Activated CD8-positive, alpha-beta memory T cell treated with anti-CD3 and anti-CD28 coated beads for 48 hours (primary cell): Measurements from ENCODE around the gene PM20D1.

Source experiments
- DNase-seq, 3 experiments: peaks; one replicate each; pipeline ENCODE4 v3.0.0-alpha.2; 2020; ENCODE audit warnings: low read depth in 2 of 3, low spot score in 2 of 3

PM20D1 gene

DNA sequence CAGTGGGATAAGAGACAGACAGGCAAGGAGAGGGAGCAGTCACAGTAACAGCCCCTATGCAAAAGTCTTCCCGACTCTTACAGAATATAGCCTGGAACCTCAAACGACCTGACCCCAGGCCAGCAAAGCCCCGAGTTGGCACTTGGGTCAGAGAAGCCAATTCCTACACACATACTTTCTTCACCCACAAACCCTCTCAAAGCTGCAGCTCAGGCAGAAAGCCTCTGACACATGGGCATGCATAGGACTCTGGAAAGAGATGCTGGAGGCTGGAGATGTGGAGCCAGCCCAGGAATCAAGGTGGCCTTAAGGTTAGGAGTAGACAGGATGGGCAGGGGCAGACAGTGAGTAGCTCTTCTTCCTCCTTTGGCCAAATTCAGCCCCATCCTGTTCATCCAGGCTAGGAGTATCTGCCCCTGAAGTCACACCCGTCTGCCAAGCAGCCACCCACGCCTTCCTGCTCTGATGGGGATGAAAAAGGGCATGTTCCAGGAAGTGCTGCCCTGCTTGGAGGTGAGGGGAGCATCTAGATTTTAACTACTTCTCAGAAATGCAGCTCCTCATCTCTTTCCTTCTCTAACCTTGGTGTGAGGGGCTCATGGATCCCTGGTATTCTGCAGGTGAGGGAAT is 44.7 kb downstream of the PM20D1 start:
- peak in 2 of 3 experiments; percentile 25 for DNase-seq

DNA sequence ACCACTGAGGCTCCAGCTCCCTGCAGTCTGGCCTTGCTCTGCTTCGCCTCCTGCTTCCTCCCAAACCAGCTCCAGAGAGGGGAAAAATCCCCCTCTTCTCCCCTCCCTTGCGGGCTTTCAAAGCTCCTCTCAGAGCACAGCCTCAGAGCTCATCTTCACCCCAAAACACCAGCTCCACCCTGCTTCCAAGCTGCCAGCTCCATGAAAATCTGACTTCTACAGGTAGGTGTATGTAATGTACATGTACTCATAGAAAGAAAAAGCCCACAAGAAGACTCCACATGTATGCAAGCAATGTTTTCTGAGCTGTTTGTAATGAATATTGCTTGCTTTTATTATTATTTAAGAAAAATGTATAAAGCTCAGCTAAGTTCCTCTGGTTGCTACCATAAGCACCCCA is 45.3 kb downstream of the PM20D1 start:
- no peak for DNase-seq

DNA sequence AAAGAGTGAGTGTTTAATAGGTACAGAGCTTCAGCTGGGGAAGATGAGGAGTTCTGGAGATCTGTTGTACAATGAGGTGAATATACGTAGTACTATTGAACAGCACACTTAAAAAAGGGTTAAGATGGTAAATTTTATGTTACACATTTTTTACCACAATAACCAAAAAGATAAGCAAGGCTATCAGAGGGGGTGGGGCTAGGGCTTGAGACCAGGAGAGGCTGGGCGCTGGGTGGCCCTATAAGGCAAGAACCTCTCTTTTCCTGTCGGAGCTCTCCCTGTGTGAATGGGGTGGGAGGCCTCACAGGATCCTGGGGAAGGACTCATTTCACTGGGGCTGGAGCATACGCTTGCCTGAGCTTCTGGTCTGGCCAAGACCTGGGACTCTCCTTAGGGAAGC is 45.9 kb downstream of the PM20D1 start:
- no peak for DNase-seq

DNA sequence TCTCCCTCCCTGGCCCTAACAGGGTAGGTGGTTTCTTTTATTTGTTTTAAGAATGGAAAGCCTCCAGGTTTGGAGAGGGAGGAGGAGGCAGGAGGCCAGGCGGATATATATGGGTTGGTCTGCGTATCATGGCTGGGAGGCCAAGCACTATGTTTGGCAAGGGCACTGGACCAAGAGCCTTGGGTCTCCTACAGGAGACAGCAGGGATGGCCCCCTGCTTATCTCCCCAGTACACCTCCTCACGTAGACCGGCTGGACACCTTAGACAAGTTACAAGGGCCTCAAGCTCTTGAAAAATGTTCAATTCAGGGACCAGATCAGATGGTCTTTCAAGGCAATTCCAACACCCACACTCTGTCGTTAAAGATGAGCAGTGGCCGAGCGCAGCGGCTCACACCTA is 47.9 kb downstream of the PM20D1 start:
- no peak for DNase-seq

DNA sequence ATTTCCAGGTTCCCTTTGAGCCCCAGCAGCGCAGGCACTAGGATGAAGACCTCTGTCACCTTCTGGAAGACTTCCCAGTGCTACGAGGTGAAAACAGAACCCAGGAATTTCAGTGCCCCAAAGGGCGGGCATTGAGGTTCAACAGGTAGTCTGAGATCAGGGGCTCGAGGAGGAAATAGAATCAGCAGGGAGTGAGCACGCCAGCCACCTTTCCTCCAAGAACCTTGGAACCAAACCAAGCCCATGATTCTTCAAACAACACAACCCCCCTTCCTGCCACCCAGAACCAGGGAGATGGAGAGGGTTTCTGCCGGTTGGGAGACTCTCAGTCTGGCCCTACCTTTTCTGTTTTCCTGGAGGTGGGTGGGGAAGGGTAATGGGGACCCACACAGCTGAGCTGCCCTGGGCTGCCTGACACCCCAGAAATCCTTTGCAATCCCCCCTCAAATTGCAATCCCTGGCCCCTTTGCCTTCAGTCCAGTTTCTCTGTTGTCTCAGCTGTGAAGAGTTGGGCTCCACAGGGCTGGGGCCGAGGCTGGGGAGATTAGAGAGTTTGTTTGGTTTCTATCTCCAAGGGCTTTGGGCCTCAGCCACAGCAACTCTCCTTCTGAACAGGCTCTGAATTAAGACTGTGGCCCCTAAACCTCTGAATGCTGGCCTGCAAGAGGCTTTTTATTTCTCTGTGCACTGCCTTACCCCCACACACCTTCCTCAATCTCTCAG is 48.8 kb downstream of the PM20D1 start:
- no peak for DNase-seq

DNA sequence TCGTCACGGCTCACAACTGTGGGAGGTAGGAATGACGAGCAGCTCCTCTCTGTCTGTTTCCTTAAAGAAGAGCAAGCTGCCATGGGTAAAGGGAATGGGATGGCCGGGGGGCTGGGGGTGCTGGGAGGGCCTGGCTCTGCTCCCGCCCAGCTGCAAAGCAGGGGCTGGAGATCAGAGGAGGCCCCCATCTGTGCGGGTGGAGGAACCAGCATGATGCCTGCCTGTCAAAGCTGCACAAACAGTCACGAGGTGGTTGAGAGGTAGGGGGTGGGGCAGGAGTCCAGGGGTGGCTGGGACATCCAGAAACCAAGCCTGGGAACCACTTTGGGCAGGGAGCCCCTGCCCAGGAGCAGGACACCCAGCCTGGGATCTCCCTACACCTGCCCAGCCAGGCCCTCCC is 49.5 kb downstream of the PM20D1 start:
- DNase-seq = no peak

DNA sequence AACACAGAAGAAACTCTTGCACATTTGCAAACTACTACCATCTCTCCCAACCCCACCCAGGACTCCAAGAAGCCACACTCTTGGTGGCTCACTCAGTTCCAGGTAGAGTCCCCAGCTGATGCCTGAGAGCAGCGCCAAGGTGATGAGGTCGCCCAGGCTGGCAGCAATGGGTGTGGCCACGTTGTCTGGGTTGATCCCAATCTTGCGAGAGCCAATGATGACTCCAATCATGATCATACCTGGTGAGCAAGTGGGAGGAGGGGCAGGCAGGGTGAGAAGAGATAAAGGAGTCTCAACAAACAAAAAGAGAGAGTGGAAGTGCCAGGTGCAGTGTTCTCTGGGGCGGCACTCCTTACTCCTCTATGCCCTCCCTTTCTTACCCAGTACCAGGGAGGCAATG is 51.4 kb downstream of the PM20D1 start:
- no peak for DNase-seq

DNA sequence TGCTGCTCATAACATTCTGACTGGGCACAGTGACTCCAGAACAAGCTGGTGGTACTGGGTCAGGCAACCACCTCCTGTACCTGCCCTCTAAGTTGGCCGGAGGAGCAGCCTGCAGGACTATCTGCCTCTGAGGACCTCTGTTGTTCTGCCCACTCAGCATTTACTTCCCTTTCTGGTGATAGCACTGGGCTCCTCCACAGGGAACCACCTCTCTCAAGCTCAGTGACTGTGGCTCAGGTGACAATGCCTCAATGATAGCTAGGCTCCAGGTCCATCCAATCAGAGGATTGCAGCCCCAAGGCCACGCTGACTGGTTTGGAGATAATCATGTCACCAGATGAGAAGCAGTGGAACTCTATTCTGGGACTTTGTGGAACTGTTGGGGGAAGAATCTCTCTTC is 52.8 kb downstream of the PM20D1 start:
- no peak for DNase-seq

DNA sequence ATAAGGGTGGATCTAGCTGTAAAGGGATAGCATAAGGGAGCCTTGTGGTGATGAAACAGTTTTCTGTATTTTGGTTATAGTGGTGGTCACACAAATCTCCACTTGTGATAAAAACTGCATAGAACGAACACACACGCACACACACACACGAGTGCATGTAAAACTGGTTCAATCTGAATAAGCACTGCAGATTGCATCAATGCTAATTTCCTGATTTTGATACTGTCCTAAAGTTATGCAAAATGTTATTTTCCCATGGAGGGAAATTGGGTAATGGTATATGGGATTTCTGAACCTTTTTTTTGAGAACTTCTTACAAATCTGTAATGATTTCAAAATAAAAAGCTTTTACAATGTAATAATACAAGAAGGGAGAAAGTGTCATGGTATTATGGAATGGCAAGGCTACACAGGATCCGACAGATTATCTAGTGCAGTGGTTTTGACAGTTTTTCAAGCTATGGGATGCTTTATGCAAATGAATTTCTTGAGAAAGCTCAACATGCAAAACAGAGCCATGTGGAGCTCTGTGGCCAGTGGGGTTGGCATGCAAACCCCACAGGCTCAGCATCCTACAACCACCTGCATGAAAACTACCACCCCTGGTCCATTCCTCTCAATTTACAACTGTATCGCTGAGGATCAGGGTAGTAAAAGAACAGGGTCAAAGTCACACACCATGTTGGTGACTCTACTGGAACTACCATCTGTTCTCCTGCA is 55.8 kb downstream of the PM20D1 start:
- DNase-seq = no peak

DNA sequence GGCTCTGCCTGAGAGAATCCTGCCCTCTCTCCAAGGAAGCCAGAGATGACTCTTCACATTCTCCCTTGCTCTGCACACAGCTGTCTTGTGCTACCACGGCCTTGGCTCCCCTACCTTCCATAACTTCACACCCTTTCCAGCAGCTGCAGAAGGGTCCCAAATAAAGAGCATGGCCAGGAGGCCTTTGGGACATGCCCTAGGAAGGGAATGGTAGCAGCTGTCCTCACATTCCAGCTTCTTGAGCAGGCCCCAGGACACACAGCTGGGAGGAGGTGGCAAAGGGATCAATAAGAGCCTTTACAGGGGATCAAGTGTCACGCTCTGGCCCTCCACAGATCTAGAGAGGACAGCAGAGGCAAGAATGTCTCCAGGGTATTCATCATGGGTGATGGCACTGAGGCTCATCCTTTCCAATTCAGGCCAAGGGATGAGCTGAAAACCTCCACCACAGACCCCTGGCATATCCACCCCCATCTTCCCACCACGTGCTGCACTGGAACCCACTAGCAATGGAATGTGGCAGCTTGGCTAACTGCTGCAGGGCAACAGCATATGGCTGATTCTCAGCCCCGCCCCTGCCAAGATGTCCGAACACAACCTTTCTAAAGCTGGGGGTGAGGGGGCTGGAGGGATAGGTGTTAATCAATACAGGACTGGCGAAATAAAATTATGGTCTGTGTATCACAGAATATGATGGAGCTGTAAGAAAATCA is 56.8 kb downstream of the PM20D1 start:
- no peak for DNase-seq

DNA sequence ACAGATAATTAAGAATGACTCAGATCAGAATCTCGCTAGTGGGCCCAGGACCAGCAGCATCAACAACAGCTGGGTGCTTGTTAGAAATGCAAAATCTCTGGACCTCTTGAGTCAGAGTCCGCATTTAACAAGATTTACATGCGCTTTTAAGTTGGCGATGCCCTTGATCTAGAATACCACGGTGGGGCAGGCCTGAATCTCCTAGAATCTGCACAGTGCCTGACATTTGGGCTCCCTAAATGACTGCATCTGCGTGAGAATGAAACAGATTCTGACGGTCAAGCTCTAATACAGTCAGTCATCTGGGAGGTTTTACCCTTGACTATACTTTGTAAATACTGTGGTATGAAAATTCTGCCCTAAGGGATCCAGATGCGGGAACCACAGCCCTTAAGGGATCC is 57.5 kb downstream of the PM20D1 start:
- no peak for DNase-seq

DNA sequence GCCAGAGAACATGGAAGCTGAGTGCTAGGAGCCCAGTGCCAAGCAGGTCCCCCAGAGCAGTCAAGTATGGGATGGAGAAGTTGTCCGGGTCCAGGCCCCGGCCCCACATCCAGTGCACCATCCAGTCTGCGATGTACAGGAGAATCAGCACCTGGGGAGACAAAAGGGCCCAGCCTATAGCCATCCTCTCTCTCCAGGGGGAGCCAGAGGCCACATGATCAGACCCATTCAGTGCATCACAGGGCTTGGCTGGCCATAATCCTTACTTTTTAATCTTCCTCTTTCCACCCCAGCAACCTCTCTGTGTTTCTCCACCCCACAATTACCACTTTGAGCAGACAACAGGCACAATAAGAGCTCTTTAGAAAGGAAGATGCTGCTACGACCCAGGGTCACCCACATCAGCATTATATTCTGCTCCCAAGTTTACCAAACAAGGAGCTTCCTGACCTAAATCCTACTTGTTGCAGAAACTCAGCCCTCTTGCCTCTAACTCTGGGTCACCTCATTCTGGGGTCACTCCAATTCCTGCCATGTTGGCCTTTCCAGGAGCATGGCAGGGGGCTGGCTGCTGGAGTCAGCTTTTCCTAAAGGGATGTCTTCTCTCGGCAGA is 58.3 kb downstream of the PM20D1 start:
- DNase-seq = no peak

DNA sequence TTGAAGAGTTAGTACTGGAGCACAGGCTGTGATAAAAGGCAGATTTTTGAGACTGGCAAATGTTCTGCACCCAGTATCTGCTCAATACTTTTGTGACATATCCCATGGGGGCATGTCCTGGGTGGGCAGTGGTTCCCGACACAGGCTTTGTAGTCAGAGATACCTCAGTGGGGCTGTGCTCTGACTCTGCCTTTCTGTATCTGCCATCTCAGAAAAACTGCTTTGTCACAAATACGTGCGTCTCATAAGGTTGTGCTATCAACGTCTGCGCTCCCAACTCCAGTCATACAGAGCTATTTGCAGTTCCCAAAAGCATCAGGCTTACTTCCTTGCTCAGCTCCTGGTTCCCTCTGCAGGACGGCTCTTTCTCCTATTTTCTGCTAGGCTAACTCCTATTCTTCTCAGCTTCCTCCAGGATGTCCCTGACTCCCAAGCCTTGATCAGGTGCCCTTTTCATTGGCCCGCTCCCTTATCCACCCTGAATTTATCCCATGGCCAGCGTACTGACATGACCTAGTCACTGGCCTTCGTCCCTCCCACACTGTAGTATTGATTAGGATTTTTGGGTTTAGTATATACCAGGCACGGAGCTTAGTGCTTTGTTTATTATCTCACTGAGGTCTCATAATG is 62.5 kb downstream of the PM20D1 start:
- DNase-seq = no peak

DNA sequence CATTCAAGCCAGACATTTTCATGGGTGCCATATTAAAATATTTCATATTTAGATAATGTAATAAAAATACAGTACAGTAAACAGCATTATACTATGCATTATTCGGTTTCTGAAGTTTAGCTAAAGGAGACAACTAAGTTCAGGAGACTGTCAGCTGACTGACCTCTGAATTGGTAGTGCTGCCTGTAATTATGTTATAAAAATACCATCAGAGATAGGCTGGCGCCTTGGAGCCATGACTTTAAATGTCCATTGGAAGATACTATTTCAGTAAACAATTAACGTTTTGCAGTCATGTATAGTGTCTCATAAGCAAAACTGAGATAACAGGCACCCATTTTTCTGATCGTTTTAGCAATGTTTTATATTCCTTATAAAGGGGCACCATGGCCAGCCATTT is 63.3 kb downstream of the PM20D1 start:
- DNase-seq = no peak

DNA sequence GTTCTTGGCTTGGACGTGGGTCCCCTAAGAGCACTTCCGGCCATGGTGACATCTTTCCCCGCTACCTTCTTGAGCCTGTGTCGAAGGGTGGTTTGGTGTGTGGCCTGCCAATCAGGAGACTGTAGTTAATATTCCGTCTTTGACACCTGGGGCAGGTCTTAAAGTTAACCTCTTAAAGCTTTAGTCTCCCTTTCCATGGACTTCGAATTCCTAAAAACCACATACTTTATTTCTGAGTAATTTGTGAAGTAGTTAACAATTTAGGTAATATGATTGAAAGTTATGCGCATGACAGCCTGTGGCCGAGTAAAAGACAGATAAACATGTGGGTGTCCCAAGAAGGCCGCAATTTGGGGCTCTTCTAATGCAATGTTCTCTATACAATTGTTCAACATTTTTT is 64.5 kb downstream of the PM20D1 start:
- no peak for DNase-seq

DNA sequence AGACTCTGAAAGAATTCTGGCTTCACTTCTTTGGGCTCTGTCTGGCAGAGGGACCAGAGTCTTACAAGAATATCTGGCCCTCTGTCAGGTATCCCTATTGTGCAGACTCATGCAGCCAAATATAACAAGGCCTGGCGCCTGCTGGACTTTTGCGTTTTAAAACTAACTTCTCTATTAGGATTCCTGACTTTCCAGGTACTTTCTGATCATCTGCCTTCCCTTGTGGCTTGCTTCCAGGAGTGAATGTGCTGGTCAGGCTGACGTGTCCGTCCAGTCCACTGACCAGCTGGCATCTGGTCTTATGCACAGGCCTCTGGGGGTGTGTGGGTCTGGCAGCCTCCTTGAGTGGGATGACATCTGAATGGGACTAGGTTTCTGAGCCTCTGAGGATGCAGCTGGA is 66.0 kb downstream of the PM20D1 start:
- DNase-seq = no peak

DNA sequence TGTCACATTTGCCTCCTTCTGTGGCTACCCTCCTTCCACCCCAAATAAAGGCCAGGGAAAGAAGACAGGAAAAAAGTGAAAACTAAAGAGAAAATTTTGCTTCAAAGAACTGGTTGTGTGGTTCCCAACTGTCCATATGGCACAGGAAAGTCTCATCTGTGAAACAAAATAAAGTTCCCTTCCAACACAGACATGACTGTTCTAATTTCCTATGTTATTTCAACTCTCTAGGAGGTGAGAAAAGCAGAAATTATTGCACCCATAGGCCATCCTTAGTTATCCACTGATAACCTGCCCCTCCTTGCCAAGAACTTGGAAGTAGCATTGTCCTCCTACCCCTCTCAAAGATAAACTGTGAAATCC is 66.5 kb downstream of the PM20D1 start:
- DNase-seq = no peak

DNA sequence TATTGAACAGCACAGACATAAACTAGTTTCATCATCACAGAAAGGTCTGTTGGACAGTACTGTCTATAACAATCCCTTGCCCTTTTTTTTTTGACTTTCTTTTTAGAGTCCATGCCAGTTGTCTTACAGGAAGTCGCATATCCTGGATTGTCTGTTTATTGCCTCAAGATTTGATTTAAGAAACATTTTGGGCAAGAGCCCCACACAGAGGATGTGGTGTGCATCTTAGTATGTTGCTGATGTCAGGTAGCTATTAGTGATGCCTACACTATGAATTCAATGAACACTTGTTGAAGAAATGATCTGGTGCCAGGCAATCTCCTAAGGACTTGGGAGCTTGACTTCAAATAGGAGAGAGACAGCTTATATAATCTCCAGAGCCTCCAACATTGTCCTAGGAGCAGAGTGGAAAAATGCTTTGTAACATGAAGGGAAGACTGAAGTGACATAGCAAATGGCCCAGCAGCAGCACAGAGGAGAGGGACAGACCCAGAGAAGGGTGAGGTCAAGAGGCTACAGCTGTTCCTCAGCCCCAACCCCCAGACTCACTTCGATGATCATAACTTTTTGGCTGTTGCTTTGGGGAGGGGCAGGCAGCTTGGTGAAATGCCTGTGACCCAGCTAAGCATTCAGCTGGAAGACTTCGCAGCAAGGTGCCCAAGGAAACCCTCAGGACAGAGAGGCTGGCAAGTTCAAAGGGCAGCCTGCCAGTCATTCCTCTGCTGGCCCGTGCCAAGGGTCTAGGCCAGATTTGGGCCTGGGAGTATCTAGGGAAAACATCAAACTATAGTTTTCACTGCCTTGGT is 67.1 kb downstream of the PM20D1 start:
- DNase-seq = no peak

DNA sequence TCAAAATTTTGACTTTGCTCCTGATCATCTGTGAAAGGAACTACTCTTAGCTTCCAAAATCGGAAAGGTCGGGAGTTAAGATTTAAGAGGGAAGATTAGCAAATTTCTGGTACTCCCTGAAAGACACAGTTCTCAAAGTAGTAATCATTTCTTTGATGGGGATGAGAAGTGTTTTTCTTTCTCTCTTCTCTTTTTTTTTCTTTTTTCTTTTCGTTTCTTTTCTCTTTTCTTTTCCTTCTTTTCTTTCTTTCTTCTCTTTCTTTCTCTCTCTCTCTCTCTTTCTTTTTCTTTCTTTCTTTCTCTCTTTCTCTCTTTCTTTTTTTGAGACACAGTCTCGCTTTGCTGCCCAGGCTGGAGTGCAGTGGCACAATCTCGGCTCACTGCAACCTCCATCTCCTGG is 69.6 kb downstream of the PM20D1 start:
- no peak for DNase-seq
